ENCODE results near the gene WDR93.

WDR93 gene

GRCh38 chr15:89675606-89676005, 15.0 kb upstream of the WDR93 start:
- no peak for DNase-seq
- Histone ChIP-seq H2BK120ac (ENCODE audit: insufficient read depth, low read length, poor library complexity) (no peak overlapping the region), H2BK12ac (ENCODE audit: low read length) (no peak overlapping the region), H2BK5ac (ENCODE audit: low read depth, low read length, poor library complexity) (no peak overlapping the region), H3K9ac (ENCODE audit: low read length) (no peak overlapping the region), H3K27me3 (ENCODE audit: insufficient read depth, low read length) (no peaks in the 10 kb centered on the region), H3K36me3 (ENCODE audit: control insufficient read depth in 1 of 2, insufficient read depth in 2 of 2, low read length in 2 of 2) (no peaks in the 10 kb centered on the region), H4K12ac (ENCODE audit: low read depth, low read length) (no peak overlapping the region), H4K8ac (ENCODE audit: low read depth, low read length) (no peak overlapping the region), H3K4ac (ENCODE audit: low read depth, low read length) (no peak overlapping the region), H3K18ac (ENCODE audit: low read length) (no peak overlapping the region), H3K14ac (ENCODE audit: low read length) (no peak overlapping the region), H4K91ac (ENCODE audit: low read depth, low read length) (no peak overlapping the region), H3K27ac (ENCODE audit: low read depth, low read length) (no peak overlapping the region), H3K9me3 (ENCODE audit: insufficient read depth, low read depth, low read length) (peaks cover 1% of the 10 kb centered on the region), H2AFZ (ENCODE audit: insufficient read depth, low read length, poor library complexity) (no peak overlapping the region), H3K79me1 (ENCODE audit: low read length) (no peaks in the 10 kb centered on the region), H3K4me3 (ENCODE audit: low read depth, low read length) (no peak overlapping the region), H3K79me2 (ENCODE audit: control insufficient read depth, insufficient read depth, low read length, poor library complexity) (no peaks in the 10 kb centered on the region), H3K4me2 (ENCODE audit: low read length) (no peak overlapping the region), H3K23ac (ENCODE audit: low read length) (no peak overlapping the region), H2AK5ac (ENCODE audit: low read length) (no peak overlapping the region), H3K4me1 (ENCODE audit: control insufficient read depth in 1 of 2, insufficient read depth in 2 of 2, low read length in 2 of 2) (no peaks in the 10 kb centered on the region)
- no CpG with 5 or more reads among the region's 6 CpGs for WGBS (ENCODE audit: extremely low coverage, insufficient coverage, insufficient read length)

- Histone ChIP-seq H3K4me2 (ENCODE audit: low read length) (no peak overlapping the region), H4K8ac (ENCODE audit: low read depth, low read length) (no peak overlapping the region), H4K12ac (ENCODE audit: low read depth, low read length) (no peak overlapping the region), H3K23ac (ENCODE audit: low read length) (no peak overlapping the region), H3K18ac (ENCODE audit: low read length) (no peak overlapping the region), H2BK5ac (ENCODE audit: low read depth, low read length, poor library complexity) (no peak overlapping the region), H2AFZ (ENCODE audit: insufficient read depth, low read length, poor library complexity) (no peak overlapping the region), H3K36me3 (ENCODE audit: control insufficient read depth in 1 of 2, insufficient read depth in 2 of 2, low read length in 2 of 2) (no peaks in the 10 kb centered on the region), H3K27ac (ENCODE audit: low read depth, low read length) (no peak overlapping the region), H3K79me2 (ENCODE audit: control insufficient read depth, insufficient read depth, low read length, poor library complexity) (no peaks in the 10 kb centered on the region), H3K9ac (ENCODE audit: low read length) (no peak overlapping the region), H2AK5ac (ENCODE audit: low read length) (no peak overlapping the region), H3K79me1 (ENCODE audit: low read length) (no peaks in the 10 kb centered on the region), H3K14ac (ENCODE audit: low read length) (no peak overlapping the region), H3K4me1 (ENCODE audit: control insufficient read depth in 1 of 2, insufficient read depth in 2 of 2, low read length in 2 of 2) (no peaks in the 10 kb centered on the region), H3K4ac (ENCODE audit: low read depth, low read length) (no peak overlapping the region), H2BK12ac (ENCODE audit: low read length) (no peak overlapping the region), H3K9me3 (ENCODE audit: insufficient read depth, low read depth, low read length) (peaks cover 1% of the 10 kb centered on the region), H2BK120ac (ENCODE audit: insufficient read depth, low read length, poor library complexity) (no peak overlapping the region), H4K91ac (ENCODE audit: low read depth, low read length) (no peak overlapping the region), H3K4me3 (ENCODE audit: low read depth, low read length) (no peak overlapping the region), H3K27me3 (ENCODE audit: insufficient read depth, low read length) (no peaks in the 10 kb centered on the region)
- WGBS (ENCODE audit: extremely low coverage, insufficient coverage, insufficient read length), result no CpG with 5 or more reads among the region's 1 CpG
- no peak for DNase-seq
Measured at GRCh38 chr15:89677381-89677780, 13.2 kb upstream of the WDR93 start.

DNA sequence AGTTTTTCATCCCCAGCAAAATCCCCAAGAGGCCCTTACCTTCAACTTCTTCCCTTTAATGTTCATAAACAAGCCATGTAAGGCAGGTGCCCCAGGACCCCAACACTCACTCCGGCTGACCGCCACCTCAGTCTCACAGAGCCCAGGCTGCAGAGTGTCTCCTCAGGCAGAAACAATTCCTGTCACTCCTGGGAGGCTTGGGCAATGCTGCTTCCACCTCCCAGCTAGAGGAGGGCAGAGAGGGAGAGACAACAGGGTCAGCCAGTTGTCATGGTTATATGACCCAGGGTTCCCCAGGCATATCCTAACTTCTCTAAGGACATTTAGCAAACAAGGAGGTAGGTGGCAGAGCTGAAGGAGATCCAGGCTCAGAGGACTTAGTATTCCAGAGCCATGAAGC, 11.4 kb upstream of the WDR93 start, which contains the start of gene PLIN1:
Gene PLIN1, minus strand, starts transcription at position 156 of the 400 bp plus-strand sequence. CDS start 1,878 bp downstream, outside the sequence.
- Histone ChIP-seq H2AK5ac (ENCODE audit: low read length) (no peak within 1 kb of the TSS), H3K4ac (ENCODE audit: low read depth, low read length) (no peak within 1 kb of the TSS), H3K36me3 (ENCODE audit: control insufficient read depth in 1 of 2, insufficient read depth in 2 of 2, low read length in 2 of 2) (no peaks in the 10 kb centered on the region), H2BK120ac (ENCODE audit: insufficient read depth, low read length, poor library complexity) (no peak within 1 kb of the TSS), H3K79me2 (ENCODE audit: control insufficient read depth, insufficient read depth, low read length, poor library complexity) (no peaks in the 10 kb centered on the region), H3K18ac (ENCODE audit: low read length) (no peak within 1 kb of the TSS), H2AFZ (ENCODE audit: insufficient read depth, low read length, poor library complexity) (no peak within 1 kb of the TSS), H3K27me3 (ENCODE audit: insufficient read depth, low read length) (no peaks in the 10 kb centered on the region), H3K4me1 (ENCODE audit: control insufficient read depth in 1 of 2, insufficient read depth in 2 of 2, low read length in 2 of 2) (no peaks in the 10 kb centered on the region), H3K23ac (ENCODE audit: low read length) (no peak within 1 kb of the TSS), H4K8ac (ENCODE audit: low read depth, low read length) (no peak within 1 kb of the TSS), H2BK5ac (ENCODE audit: low read depth, low read length, poor library complexity) (no peak within 1 kb of the TSS), H4K91ac (ENCODE audit: low read depth, low read length) (no peak within 1 kb of the TSS), H4K12ac (ENCODE audit: low read depth, low read length) (no peak within 1 kb of the TSS), H3K14ac (ENCODE audit: low read length) (no peak within 1 kb of the TSS), H3K27ac (ENCODE audit: low read depth, low read length) (no peak within 1 kb of the TSS), H2BK12ac (ENCODE audit: low read length) (no peak within 1 kb of the TSS), H3K9ac (ENCODE audit: low read length) (no peak within 1 kb of the TSS), H3K4me2 (ENCODE audit: low read length) (no peak within 1 kb of the TSS), H3K79me1 (ENCODE audit: low read length) (no peaks in the 10 kb centered on the region), H3K9me3 (ENCODE audit: insufficient read depth, low read depth, low read length) (no peaks in the 10 kb centered on the region), H3K4me3 (ENCODE audit: low read depth, low read length) (no peak within 1 kb of the TSS)
- no peak for DNase-seq
- WGBS (ENCODE audit: extremely low coverage, insufficient coverage, insufficient read length), result no CpG with 5 or more reads among the region's 2 CpGs

DNA sequence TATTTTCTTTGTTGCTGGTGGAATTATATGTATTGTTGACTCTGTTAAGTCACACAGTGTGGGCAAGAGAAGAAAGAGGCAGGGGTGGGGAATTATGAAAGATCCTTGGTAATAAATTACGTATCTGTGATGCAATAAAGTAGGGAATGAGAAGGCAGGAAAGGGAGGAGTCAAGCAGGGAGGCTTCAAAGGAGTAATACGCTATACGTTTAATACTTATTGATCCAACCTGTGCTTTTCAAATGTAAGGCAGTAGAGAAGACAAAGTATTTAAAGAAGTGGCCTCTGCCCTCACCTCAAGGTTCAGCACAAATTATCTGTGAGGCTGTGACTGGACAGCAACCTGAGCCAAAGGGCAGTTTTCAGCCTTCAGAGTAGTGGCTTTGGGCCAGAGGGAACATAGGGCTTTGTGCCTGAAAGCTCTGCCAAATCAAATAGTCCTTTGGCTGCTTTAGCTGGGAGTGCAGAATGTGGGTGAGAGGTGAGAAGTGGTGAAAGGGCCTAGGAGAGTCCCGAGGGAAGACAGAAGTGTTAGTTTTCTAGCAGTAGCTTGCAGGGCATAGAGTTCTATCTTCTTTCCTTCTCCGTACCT, 10.2 kb upstream of the WDR93 start:
- no peak overlapping the region for H3K23ac ChIP-seq (ENCODE audit: low read length)
- WGBS (ENCODE audit: extremely low coverage, insufficient coverage, insufficient read length), result no CpG with 5 or more reads among the region's 5 CpGs
- H3K4me3 ChIP-seq (ENCODE audit: low read depth, low read length), result no peak overlapping the region
- H2BK5ac ChIP-seq (ENCODE audit: low read depth, low read length, poor library complexity), result no peak overlapping the region
- H4K8ac ChIP-seq (ENCODE audit: low read depth, low read length), result no peak overlapping the region
- H3K4ac ChIP-seq (ENCODE audit: low read depth, low read length), result no peak overlapping the region
- no peak overlapping the region for H3K4me2 ChIP-seq (ENCODE audit: low read length)
- no peak overlapping the region for H4K12ac ChIP-seq (ENCODE audit: low read depth, low read length)
- no peak for DNase-seq
- no peak overlapping the region for H2AFZ ChIP-seq (ENCODE audit: insufficient read depth, low read length, poor library complexity)
- H3K79me2 ChIP-seq (ENCODE audit: control insufficient read depth, insufficient read depth, low read length, poor library complexity), result no peaks in the 10 kb centered on the region
- H2BK120ac ChIP-seq (ENCODE audit: insufficient read depth, low read length, poor library complexity), result no peak overlapping the region
- H3K9ac ChIP-seq (ENCODE audit: low read length), result no peak overlapping the region
- H3K36me3 ChIP-seq (ENCODE audit: control insufficient read depth in 1 of 2, insufficient read depth in 2 of 2, low read length in 2 of 2), result no peaks in the 10 kb centered on the region
- H3K27ac ChIP-seq (ENCODE audit: low read depth, low read length), result no peak overlapping the region
- no peaks in the 10 kb centered on the region for H3K79me1 ChIP-seq (ENCODE audit: low read length)
- H3K9me3 ChIP-seq (ENCODE audit: insufficient read depth, low read depth, low read length), result no peaks in the 10 kb centered on the region
- no peak overlapping the region for H2BK12ac ChIP-seq (ENCODE audit: low read length)
- H4K91ac ChIP-seq (ENCODE audit: low read depth, low read length), result no peak overlapping the region
- H3K27me3 ChIP-seq (ENCODE audit: insufficient read depth, low read length), result no peaks in the 10 kb centered on the region
- H2AK5ac ChIP-seq (ENCODE audit: low read length), result no peak overlapping the region
- H3K4me1 ChIP-seq (ENCODE audit: control insufficient read depth in 1 of 2, insufficient read depth in 2 of 2, low read length in 2 of 2), result no peaks in the 10 kb centered on the region
- H3K14ac ChIP-seq (ENCODE audit: low read length), result no peak overlapping the region
- no peak overlapping the region for H3K18ac ChIP-seq (ENCODE audit: low read length)
